Measurements from ENCODE around the gene EFNA1.

Gene EFNA1

GRCh38 chr1:155170101-155170785 is 42.6 kb downstream of the EFNA1 start:
- no peak for TF ChIP-seq GATA3 (IDR thresholded peaks at IDR 0.05; ENCODE audit: low read depth, low read length)
- TF ChIP-seq GATA2 (IDR thresholded peaks at IDR 0.05; ENCODE audit: low read depth, low read length): no peak

- TF ChIP-seq GATA2 (IDR thresholded peaks at IDR 0.05; ENCODE audit: low read depth, low read length) (no peak), GATA3 (IDR thresholded peaks at IDR 0.05; ENCODE audit: low read depth, low read length) (no peak)
Observed at GRCh38 chr1:155170806-155171205, 43.1 kb downstream of the EFNA1 start.

GRCh38 chr1:155171836-155172731 is 44.4 kb downstream of the EFNA1 start:
- TF ChIP-seq GATA2 (IDR thresholded peaks at IDR 0.05; ENCODE audit: low read depth, low read length) (no peak), GATA3 (IDR thresholded peaks at IDR 0.05; ENCODE audit: low read depth, low read length) (no peak)

GRCh38 chr1:155172732-155173477 is 45.2 kb downstream of the EFNA1 start, which contains the start of gene KRTCAP2:
Gene KRTCAP2 (minus strand): TSS chr1:155173304. CDS start chr1:155173224, 80 bp downstream.
- no peak for TF ChIP-seq GATA2 (IDR thresholded peaks at IDR 0.05; ENCODE audit: low read depth, low read length)
- TF ChIP-seq GATA3 (IDR thresholded peaks at IDR 0.05; ENCODE audit: low read depth, low read length): no peak

GRCh38 chr1:155173478-155174323 is 46.0 kb downstream of the EFNA1 start, which contains the start of gene TRIM46:
Gene TRIM46 (plus strand): TSS chr1:155173849. CDS start chr1:155173967, 118 bp downstream.
- TF ChIP-seq GATA3 (IDR thresholded peaks at IDR 0.05; ENCODE audit: low read depth, low read length) (no peak), GATA2 (IDR thresholded peaks at IDR 0.05; ENCODE audit: low read depth, low read length) (no peak)

GRCh38 chr1:155174324-155175280 is 46.9 kb downstream of the EFNA1 start:
- no peak for TF ChIP-seq GATA3 (IDR thresholded peaks at IDR 0.05; ENCODE audit: low read depth, low read length)
- no peak for TF ChIP-seq GATA2 (IDR thresholded peaks at IDR 0.05; ENCODE audit: low read depth, low read length)

GRCh38 chr1:155175281-155175926 is 47.7 kb downstream of the EFNA1 start:
- TF ChIP-seq GATA3 (IDR thresholded peaks at IDR 0.05; ENCODE audit: low read depth, low read length) (no peak), GATA2 (IDR thresholded peaks at IDR 0.05; ENCODE audit: low read depth, low read length) (no peak)

GRCh38 chr1:155175927-155176371 is 48.3 kb downstream of the EFNA1 start:
- TF ChIP-seq GATA3 (IDR thresholded peaks at IDR 0.05; ENCODE audit: low read depth, low read length) (no peak), GATA2 (IDR thresholded peaks at IDR 0.05; ENCODE audit: low read depth, low read length) (no peak)

- TF ChIP-seq GATA3 (IDR thresholded peaks at IDR 0.05; ENCODE audit: low read depth, low read length) (no peak), GATA2 (IDR thresholded peaks at IDR 0.05; ENCODE audit: low read depth, low read length) (no peak)
Observed at GRCh38 chr1:155176544-155177071, 48.9 kb downstream of the EFNA1 start.

GRCh38 chr1:155177192-155177917 is 49.7 kb downstream of the EFNA1 start:
- TF ChIP-seq GATA3 (IDR thresholded peaks at IDR 0.05; ENCODE audit: low read depth, low read length): no peak
- no peak for TF ChIP-seq GATA2 (IDR thresholded peaks at IDR 0.05; ENCODE audit: low read depth, low read length)

- TF ChIP-seq GATA2 (IDR thresholded peaks at IDR 0.05; ENCODE audit: low read depth, low read length): no peak
- TF ChIP-seq GATA3 (IDR thresholded peaks at IDR 0.05; ENCODE audit: low read depth, low read length): no peak
Observed at GRCh38 chr1:155177918-155178281, 50.2 kb downstream of the EFNA1 start.

Data from SH-SY5Y (cell line).